Astrocyte (in vitro differentiated cells and primary cell): ENCODE data around the gene BMPR1B.

Source experiments
- EZH2 ChIP-seq: IDR thresholded peaks from 2 replicates; pipeline ENCODE4 v1.6.1; 2012; ENCODE audit warnings: mild to moderate bottlenecking, low read length, inconsistent platforms; ENCODE audit not compliant: insufficient read depth
- TF ChIP-seq, protein P1 (sequence below): IDR thresholded peaks from 2 replicates; pipeline ENCODE4 v1.5.1; 2011; ENCODE audit warnings: low read depth, mild to moderate bottlenecking, inconsistent platforms, low read length, moderate library complexity; ENCODE audit not compliant: insufficient read depth

DNA sequence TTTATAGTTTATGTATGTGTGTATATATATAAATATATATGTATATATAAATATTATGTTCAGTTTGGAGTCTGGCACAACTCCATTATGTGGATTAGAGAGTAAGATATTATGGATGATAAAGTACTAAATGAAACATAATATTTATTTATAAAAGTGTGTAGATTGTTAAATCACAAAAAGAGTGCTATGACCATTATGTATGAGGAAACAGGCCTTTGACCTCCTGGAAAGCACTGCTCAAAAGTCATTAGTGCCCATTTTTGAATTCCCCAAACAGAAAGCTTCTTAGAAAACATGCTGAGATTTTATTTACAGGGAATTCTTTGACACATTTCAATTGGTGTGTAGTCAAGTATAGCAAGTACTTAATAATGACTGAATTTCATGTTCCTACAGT is 399.8 kb downstream of the BMPR1B start:
- TF ChIP-seq, protein P1, sequence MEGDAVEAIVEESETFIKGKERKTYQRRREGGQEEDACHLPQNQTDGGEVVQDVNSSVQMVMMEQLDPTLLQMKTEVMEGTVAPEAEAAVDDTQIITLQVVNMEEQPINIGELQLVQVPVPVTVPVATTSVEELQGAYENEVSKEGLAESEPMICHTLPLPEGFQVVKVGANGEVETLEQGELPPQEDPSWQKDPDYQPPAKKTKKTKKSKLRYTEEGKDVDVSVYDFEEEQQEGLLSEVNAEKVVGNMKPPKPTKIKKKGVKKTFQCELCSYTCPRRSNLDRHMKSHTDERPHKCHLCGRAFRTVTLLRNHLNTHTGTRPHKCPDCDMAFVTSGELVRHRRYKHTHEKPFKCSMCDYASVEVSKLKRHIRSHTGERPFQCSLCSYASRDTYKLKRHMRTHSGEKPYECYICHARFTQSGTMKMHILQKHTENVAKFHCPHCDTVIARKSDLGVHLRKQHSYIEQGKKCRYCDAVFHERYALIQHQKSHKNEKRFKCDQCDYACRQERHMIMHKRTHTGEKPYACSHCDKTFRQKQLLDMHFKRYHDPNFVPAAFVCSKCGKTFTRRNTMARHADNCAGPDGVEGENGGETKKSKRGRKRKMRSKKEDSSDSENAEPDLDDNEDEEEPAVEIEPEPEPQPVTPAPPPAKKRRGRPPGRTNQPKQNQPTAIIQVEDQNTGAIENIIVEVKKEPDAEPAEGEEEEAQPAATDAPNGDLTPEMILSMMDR, result no peak
- TF ChIP-seq EZH2, result no peak
